Esophagus muscularis mucosa (tissue), 4 donors: ENCODE results near the gene LRRC3. TPM values are rescaled to one million over a fixed set of nuclear protein-coding genes. Genes with fewer than 3 reads are reported as not detected.

Experiments
- DNase-seq: peaks from one replicate; pipeline ENCODE4 v3.0.0-alpha.2; 2017; ENCODE audit errors: extremely low spot score
- H3K27ac ChIP-seq, 4 donors: fragments of 200-600 bp; sonication (generic); replicated peaks in 1 of 4; 1 replicate in 3 of 4; 2 replicates in 1 of 4; pipeline ENCODE4 v1.5.1; 2016 to 2019; ENCODE audit warnings: mild to moderate bottlenecking in 1 of 4
- H3K27me3 ChIP-seq, 4 donors: fragments of 200-600 bp; sonication (generic); one replicate each; pipeline versions ENCODE4 v1.5.1 to v1.6.0; 2016 to 2019
- H3K36me3 ChIP-seq, 4 donors: fragments of 200-600 bp; sonication (generic); one replicate each; pipeline ENCODE4 v1.5.1; 2016 to 2019
- H3K4me1 ChIP-seq, 4 donors: fragments of 200-600 bp; sonication (generic); one replicate each; pipeline ENCODE4 v1.5.1; 2016 to 2019
- H3K4me3 ChIP-seq, 4 donors: fragments of 200-600 bp; sonication (generic); 1 replicate in 2 of 4; 2 replicates in 2 of 4; pipeline ENCODE4 v1.5.1; 2016 to 2019; ENCODE audit warnings: mild to moderate bottlenecking in 4 of 4, moderate library complexity in 1 of 4
- H3K9me3 ChIP-seq, 4 donors: fragments of 200-600 bp; sonication (generic); 1 replicate in 3 of 4; 2 replicates in 1 of 4; pipeline ENCODE4 v1.5.1; 2016 to 2019
- EP300 ChIP-seq: sonication (generic); formaldehyde crosslinking; IDR thresholded peaks from one replicate; pipeline ENCODE4 v1.6.1; 2017; ENCODE audit warnings: antibody characterized with exemption
- POLR2A ChIP-seq: fragments of 450-650 bp; IDR thresholded peaks from one replicate; pipeline ENCODE4 v1.6.1; 2017; ENCODE audit warnings: antibody characterized with exemption, moderate library complexity, mild to moderate bottlenecking, low read depth
- POLR2AphosphoS5 ChIP-seq, 2 donors: sonication (generic); formaldehyde crosslinking; IDR thresholded peaks; one replicate each; pipeline ENCODE4 v1.6.1; 2017; ENCODE audit warnings: antibody characterized with exemption in 2 of 2
- WGBS: methylation state at CpG from one replicate; pipeline ENCODE4 v1.1.5; 2018; 5-methylcytosine and 5-hydroxymethylcytosine counted together
- intact Hi-C: fragments of 100-400 bp; cut with DNase I; formaldehyde crosslinking; loops from one replicate; pipeline ENCODE4 v1.15.1; 2023
- total RNA-seq, 4 donors: library from RNA; depleted of rRNA; stranded (reverse); fragments of >200 nt; gene quantifications; one replicate each; pipeline versions ENCODE4 v1.1.0 to v1.2.1, GENCODE V29; 2016
- TF ChIP-seq, protein P1 (sequence below), 3 experiments: fragments of 200-600 bp in 2 of 3; fragments of 450-650 bp in 1 of 3; sonication (generic) in 2 of 3; IDR thresholded peaks; one replicate each; pipeline ENCODE4 v1.5.1; 2017 to 2019; ENCODE audit warnings: antibody characterized with exemption in 3 of 3, mild to moderate bottlenecking in 2 of 3, moderate library complexity in 1 of 3

Gene LRRC3
- total RNA-seq, 4 donors from 2014 or later = 3.3 to 6.6 (median 5.3) TPM

DNA sequence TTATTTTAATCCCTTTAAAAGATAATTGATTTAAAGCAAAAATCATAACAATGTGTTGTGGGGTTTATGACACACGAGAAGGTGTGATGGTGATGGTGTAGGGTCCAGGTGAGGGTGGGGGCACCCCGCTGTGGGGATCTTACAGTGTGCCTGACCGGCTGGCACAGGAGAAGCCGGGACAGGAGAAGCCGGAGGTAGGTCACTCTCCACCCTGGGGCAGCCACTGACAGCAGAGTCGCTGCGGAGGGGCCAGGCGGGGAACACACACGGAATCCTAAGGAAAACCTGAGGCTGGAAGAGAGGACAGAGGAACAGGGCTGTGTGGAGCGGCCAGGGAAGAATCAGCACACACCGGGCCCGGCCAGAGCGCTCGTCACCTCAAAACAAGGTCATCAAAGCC lies 4.3 kb upstream of the LRRC3 start:
- Histone ChIP-seq H3K27me3 (peaks cover 0 to 34% (median 0%) of the 10 kb centered on the region in 4 donors), H3K4me3 (no peak overlapping the region), H3K27ac (no peak overlapping the region), H3K36me3 (no peaks in the 10 kb centered on the region), H3K4me1 (peaks cover 3 to 16% (median 12%) of the 10 kb centered on the region in 4 donors), H3K9me3 (peaks cover 0 to 12% (median 0%) of the 10 kb centered on the region in 4 donors)
- intact Hi-C loops = no loop called here
- WGBS = 85% methylated on average over 14 of the region's 14 CpGs
- TF ChIP-seq POLR2A = no peak
- TF ChIP-seq POLR2AphosphoS5 (IDR thresholded peaks at IDR 0.05) = no peak
- TF ChIP-seq, protein P1, sequence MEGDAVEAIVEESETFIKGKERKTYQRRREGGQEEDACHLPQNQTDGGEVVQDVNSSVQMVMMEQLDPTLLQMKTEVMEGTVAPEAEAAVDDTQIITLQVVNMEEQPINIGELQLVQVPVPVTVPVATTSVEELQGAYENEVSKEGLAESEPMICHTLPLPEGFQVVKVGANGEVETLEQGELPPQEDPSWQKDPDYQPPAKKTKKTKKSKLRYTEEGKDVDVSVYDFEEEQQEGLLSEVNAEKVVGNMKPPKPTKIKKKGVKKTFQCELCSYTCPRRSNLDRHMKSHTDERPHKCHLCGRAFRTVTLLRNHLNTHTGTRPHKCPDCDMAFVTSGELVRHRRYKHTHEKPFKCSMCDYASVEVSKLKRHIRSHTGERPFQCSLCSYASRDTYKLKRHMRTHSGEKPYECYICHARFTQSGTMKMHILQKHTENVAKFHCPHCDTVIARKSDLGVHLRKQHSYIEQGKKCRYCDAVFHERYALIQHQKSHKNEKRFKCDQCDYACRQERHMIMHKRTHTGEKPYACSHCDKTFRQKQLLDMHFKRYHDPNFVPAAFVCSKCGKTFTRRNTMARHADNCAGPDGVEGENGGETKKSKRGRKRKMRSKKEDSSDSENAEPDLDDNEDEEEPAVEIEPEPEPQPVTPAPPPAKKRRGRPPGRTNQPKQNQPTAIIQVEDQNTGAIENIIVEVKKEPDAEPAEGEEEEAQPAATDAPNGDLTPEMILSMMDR (IDR thresholded peaks at IDR 0.05) = no peak
- no peak for TF ChIP-seq EP300
- DNase-seq = no peak

DNA sequence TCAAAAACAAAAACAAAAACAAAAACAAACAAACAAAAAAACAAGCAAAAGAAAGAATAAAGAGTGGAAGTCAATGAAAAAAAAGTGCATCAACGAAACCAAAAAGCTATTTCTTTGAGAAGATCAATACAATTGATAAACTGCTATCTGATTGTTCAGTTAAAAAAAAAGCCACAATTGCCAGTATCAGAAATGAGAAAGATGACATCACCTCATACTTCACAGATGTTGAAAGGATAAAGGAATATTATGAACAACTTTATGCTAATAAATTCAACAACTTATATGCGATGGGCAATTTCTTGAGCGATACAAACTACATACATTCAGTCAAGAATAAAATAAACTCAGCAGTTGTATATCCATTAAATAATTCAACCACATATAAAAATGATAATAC lies 2.2 kb upstream of the LRRC3 start:
- 91% methylated on average over 3 of the region's 3 CpGs for WGBS
- Histone ChIP-seq H3K27me3 (peaks cover 0 to 31% (median 0%) of the 10 kb centered on the region in 4 donors), H3K9me3 (peaks cover 0 to 12% (median 0%) of the 10 kb centered on the region in 4 donors), H3K36me3 (peaks cover 0 to 10% (median 4%) of the 10 kb centered on the region in 4 donors), H3K4me1 (peaks cover 7 to 24% (median 19%) of the 10 kb centered on the region in 4 donors), H3K4me3 (no peak overlapping the region), H3K27ac (no peak overlapping the region)
- no peak for DNase-seq
- intact Hi-C loops = no loop called here
- TF ChIP-seq POLR2AphosphoS5 (IDR thresholded peaks at IDR 0.05) (no peak), POLR2A (no peak), EP300 (no peak)
- TF ChIP-seq, protein P1 (IDR thresholded peaks at IDR 0.05) = no peak

DNA sequence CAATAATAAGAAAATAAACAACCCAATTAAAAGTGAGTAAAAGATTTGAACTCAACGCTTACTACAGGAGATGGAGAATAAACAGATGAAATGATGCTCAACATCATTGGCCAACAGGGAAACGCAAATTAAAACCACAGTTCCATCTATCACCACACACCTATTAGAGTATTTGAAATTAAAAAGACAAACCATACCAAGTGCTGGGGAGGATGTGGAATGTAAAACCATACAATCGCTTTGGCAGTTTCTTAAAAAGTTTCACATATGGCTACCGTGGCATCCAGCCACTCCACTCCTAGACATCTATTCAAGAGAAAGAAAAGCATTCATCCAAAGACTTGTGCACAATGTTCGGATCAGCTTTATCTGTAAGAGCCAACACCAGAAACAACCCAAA lies 1.3 kb upstream of the LRRC3 start:
- Histone ChIP-seq H3K27ac (no peak overlapping the region), H3K27me3 (peaks cover 0 to 21% (median 0%) of the 10 kb centered on the region in 4 donors), H3K4me1 (peaks cover 7 to 24% (median 19%) of the 10 kb centered on the region in 4 donors), H3K9me3 (peaks cover 0 to 12% (median 0%) of the 10 kb centered on the region in 4 donors), H3K36me3 (peaks cover 0 to 12% (median 4%) of the 10 kb centered on the region in 4 donors), H3K4me3 (no peak overlapping the region)
- WGBS = 92% methylated on average over 5 of the region's 5 CpGs
- DNase-seq = no peak
- intact Hi-C loops = no loop called here
- TF ChIP-seq POLR2A (no peak), EP300 (no peak), POLR2AphosphoS5 (IDR thresholded peaks at IDR 0.05) (no peak)
- TF ChIP-seq, protein P1 (IDR thresholded peaks at IDR 0.05) = no peak

DNA sequence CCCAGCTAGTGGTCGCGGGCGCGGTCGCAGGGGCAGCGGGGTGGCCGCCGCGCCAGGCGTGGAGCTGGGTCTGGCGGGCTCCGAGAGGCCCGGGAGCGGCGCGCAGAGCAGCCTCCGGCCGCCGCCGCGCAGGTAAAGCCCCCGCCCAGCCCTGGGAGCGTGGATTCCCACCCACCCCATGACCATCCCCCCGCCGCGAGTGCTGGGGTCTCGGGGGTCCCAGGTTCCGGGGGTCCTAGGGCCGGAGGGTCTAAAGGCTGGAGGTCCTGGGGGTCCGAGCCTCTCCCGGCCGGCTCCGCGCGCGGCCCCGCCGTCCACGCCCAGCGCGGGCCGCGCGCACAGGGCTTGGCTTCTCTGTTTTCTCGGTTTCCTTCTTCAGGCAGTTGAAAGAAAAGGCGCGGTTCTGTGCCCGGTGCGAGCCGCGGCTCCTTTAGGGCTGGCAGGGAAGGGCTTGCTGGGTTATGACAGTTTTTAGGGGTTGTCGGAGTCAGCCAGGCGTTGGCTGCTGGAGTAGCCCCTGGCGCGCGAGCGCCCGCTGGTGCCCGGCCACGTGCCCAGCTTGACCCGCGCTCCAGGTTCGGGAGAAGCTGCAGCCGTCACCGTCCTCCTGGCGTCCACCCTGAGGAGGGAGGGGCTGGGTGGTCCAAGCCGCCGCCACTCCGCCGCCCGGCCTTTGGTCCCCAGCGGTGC lies 359 bp downstream of the LRRC3 start:
- WGBS = 3% methylated on average over 7 of the region's 72 CpGs
- intact Hi-C loops = loop anchor here (5.0 kb wide), 1 partner anchor 118 kb away; the partner anchor contains the start of gene CFAP410
- no peak for DNase-seq

More for the DNA sequence above, 359 bp downstream of the LRRC3 start:
- Histone ChIP-seq H3K4me3 (peak overlapping the region; percentile 85 to 89 (median 88)), H3K27me3 (peaks cover 0 to 7% (median 0%) of the 10 kb centered on the region in 4 donors), H3K36me3 (peaks cover 0 to 17% (median 4%) of the 10 kb centered on the region in 4 donors), H3K4me1 (peaks cover 7 to 24% (median 19%) of the 10 kb centered on the region in 4 donors), H3K9me3 (peaks cover 0 to 12% (median 0%) of the 10 kb centered on the region in 4 donors), H3K27ac (peak overlapping the region; percentile 57 to 73 (median 62))
- TF ChIP-seq POLR2A = no peak
- TF ChIP-seq, protein P1 (IDR thresholded peaks at IDR 0.05) = peak; percentile 20 to 25 (median 21)
- no peak for TF ChIP-seq POLR2AphosphoS5 (IDR thresholded peaks at IDR 0.05)
- no peak for TF ChIP-seq EP300
